Ureter (tissue), 1 donor: Measurements from ENCODE around the gene RING1. TPM values are rescaled to one million over a fixed set of nuclear protein-coding genes. Genes with fewer than 3 reads are reported as not detected.
A peak's percentile ranks its signal among the peaks of the same experiment; 100 is the strongest.

ENCODE experiments used
- DNase-seq: peaks from one replicate; pipeline ENCODE4 v3.0.0-alpha.2; 2020; ENCODE audit warnings: low spot score
- total RNA-seq: library from RNA; stranded (reverse); gene quantifications from one replicate; pipeline ENCODE4 v1.2.4, GENCODE V29; 2023
- donor health status: DM: yes; HTN: yes; CAD: no.

Gene RING1
- total RNA-seq, 1 donor from 2014 or later = 50.6 TPM

GRCh38 chr6:33192105-33192646 lies 16.1 kb upstream of the RING1 start, which contains the start of gene COL11A2:
COL11A2 (minus strand) TSS chr6:33192467; CDS start chr6:33192240, 227 bp downstream.
- no peak for DNase-seq

DNA sequence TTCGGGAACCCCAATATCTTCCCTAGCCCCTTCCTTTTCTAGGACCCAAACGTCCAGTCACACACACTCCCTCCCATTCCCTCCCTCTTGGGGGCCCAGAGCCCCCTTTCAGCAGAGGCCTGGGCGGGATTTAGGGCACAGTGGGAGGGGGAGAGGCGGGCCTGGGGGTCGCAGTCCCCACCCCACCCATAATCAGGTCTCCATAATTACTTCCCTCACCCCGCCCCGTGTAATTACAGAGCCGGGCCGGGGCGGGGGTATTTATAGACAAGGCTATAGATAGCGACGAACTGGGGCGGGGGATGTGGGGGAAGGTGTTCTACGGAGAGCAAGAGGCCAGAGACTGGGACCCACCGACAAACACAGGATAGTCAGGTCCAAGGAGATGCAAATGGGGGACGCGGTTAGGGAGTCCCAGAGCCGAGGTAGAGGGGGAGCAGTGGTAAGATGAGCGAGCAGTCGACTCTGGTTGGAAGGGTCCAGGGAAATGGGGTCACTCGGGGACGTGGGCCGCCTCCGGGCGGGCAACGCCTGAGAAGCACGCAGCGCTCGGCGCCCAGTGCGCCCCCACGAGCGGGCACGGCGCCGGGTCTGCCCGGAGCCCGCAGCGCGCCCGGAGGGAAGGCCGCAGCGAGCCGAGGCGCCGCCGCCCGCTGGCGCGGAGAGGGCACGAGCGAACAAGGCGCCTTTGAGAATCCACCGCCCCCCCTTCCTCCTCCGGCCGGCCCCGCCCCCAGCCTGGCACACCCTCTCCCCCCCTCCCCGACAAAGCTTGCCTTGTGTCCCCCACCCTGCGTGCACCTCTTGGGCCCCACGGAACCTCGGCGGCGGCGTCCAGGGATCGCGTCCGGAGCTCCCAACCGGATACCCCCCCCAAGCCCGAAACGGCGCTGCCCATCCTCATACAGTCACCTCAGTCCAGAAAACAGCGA lies 15.4 kb upstream of the RING1 start:
- DNase-seq = no peak

DNA sequence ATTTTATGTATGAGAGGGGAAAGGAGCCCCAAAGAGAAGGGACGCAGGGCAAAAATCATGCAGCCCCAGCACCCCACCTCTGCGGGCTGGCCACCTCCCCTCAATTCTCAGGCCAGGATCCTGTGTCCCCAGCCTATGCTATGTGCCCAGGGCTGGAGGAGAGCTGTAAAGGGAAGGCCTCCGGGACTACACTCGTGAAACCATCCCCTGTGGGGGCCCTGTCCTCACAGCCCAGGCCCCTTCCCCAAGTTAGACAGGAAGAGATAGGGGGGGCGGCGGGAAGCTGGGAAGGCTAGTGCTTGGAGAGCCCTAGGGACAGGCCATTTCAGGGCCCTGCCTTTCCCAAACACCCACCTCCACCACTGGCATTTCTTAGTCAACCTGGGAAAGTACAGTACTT lies 14.7 kb upstream of the RING1 start:
- no peak for DNase-seq

DNA sequence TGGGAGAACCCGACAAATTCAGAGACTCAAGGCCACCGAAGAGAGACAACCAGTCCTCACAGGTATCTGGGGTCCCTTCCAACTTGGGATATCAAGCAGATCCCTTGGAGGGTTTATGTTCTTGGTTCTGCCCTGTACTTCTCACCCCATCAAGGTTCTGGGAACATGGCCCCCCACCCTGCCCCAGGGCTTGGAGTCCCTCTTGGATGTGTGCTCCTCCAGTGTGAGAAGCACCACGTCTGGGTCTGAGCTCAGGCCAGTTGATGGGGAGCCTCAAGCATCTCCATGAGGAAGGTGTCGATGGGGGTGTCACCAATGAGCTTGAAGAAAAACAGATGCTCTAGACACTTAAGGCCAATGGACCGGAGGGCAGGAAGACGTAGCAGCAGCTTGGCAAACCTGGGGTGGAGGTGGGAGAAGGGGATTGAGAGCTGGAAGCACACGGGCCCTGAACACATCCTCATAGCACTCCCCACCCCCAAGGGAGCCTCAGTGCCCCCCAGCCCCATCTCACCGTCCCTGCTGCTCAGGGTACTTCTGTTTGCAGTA lies 13.8 kb upstream of the RING1 start:
- no peak for DNase-seq

- no peak for DNase-seq
Measured at GRCh38 chr6:33195304-33196165, 12.8 kb upstream of the RING1 start.

DNA sequence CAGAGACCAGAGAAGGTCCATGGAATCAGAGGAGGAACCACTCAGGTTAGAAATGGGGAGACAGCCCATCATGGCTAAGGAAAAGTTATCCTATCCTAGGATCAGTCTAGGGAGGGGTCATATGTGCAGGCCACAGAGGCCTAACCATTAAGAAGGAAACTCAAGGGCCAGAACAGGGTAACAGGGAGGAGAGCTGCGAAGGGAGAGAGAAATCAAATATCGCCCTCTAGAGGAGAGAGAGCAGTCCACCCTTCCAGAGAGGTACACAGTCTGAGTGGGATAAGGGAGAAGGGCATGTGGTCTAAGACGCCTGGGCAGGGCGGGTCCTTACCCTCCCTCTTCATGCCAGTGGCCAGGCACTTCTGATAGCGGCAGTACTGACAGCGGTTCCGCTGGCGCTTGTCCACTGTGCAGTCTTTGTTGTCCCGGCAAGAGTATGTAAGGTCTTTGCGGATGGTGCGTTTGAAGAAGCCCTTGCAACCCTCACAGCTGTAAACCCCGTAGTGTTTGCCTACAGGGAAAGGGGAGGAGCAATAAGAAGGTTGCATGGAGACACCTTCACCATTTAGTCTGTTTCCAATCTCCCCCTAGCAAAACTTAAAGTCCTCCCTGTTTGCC lies 10.8 kb upstream of the RING1 start:
- DNase-seq = no peak

- no peak for DNase-seq
Measured at GRCh38 chr6:33198159-33198852, 10.0 kb upstream of the RING1 start.

- DNase-seq = no peak
Measured at GRCh38 chr6:33198853-33199436, 9.4 kb upstream of the RING1 start.

GRCh38 chr6:33199687-33200218 lies 8.5 kb upstream of the RING1 start:
- peak; percentile 73 for DNase-seq

DNA sequence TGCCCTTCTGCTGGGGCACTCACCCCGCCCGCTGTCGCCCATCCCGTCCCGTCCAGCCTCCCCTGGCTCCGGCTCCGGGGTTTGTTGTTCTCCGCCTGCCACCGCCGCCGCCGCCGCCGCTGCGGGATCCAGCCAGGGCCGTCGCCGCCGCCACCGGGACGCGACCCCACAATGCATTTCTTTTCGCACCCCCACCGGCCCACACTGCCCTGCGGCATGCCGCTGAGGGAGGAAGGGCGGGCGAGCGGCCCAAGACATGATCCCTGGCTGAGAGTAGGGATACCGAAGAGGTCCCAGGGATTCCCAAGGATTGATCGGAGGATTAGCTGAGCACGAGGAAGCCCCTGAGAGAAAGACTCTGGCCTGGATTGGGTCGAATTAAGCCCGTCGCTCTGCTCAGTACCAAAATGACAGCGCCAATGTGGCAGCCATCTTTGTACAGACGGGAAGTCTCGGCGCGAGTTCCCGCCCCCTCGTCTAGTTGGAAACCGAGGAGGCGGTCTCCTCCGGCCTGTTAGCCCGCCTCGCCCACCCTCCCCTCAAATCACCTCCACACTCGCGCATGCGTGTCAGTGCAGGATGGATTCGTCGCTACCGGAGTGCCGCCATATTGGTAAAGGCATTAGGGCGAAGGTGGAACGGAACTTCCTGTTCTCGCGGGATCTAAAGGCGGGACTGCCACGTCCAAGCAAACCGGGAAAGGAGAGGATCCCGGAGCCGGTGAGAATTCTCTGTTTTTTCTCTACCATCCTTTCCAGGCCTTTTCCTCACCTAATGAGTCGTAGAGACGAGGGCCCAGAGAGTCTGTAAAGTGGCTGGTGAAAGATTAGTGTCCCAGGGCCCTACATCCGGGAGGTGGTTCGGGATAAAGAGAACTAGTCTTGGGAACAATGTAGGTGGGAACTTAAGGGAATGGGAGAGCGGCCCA lies 7.8 kb upstream of the RING1 start, which contains the start of the genes RXRB and SLC39A7:
Gene RXRB (minus strand): TSS at position 447 of the 928 bp plus-strand sequence. CDS start 189 bp downstream, at position 258.
Gene SLC39A7 (plus strand): TSS at position 649 of the 928 bp plus-strand sequence. CDS start 379 bp downstream, outside the sequence.
- DNase-seq = peak; percentile 99

GRCh38 chr6:33201147-33201545 lies 7.2 kb upstream of the RING1 start:
- DNase-seq = no peak

- no peak for DNase-seq
Measured at GRCh38 chr6:33201935-33202334, 6.4 kb upstream of the RING1 start.

- no peak for DNase-seq
Measured at GRCh38 chr6:33202799-33203198, 5.5 kb upstream of the RING1 start.

DNA sequence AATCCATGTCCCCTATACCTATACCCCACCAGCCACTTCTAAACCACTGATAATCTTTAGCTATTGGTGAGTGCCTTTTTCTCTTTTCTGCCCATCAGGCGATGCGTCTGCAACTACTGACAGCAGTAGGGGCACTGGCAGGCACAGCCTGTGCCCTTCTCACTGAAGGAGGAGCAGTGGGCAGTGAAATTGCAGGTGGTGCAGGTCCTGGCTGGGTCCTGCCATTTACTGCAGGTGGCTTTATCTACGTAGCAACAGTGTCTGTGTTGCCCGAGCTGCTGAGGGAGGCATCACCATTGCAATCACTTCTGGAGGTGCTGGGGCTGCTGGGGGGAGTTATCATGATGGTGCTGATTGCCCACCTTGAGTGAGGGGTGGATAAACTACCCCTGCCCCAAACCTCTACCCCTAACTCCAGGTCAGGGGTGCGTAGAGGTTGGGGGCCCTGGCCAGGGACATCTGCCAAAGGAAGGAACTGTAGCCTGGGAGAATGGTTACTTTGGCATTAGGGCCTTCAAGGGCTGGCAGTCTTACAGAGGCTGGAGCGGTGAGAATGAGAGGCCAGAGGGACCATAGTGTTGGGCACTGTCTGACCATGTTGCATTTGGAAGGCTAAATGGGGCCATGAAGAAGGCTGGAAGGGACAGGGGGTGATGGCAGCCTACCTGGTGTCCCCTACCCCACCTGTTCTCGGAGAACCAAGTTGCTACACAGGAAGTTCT lies 4.7 kb upstream of the RING1 start:
- DNase-seq = no peak

- no peak for DNase-seq
Measured at GRCh38 chr6:33204165-33204414, 4.2 kb upstream of the RING1 start.

DNA sequence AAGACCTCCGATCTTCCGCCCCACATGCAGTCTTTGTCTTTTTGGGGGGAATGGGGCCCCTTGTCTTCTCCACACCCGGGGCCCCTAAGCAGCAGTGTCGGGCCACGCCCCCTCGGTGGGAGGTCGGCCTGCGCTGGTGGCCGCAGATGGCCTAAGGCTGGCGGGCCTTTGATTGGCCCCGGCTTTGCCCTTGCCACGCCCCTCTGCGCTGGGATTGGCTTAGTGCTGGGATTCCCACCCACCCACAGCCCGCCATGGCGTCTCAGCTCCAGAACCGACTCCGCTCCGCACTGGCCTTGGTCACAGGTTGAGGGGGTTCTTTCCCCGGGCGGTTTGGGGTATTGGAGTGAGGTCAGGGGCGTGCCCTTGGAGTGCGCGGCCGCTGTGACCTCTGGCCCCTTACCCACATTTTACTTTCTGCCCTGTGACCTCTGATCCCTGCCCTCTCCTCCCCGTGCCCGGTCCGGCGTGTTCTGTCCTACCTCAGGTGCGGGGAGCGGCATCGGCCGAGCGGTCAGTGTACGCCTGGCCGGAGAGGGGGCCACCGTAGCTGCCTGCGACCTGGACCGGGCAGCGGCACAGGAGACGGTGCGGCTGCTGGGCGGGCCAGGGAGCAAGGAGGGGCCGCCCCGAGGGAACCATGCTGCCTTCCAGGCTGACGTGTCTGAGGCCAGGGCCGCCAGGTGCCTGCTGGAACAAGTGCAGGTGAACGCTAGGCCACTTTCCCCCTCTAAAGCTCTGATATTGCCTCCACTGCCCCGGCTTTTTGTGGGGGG lies 3.7 kb upstream of the RING1 start, which contains the start of gene HSD17B8:
Gene HSD17B8 (plus strand): TSS at position 241 of the 776 bp plus-strand sequence. CDS start 14 bp downstream, at position 255.
- peak; percentile 95 for DNase-seq
